KOPT-K1 (cell line): ENCODE results near the gene DCLK1.

Experiments
- H3K27ac ChIP-seq: fragments of 200-600 bp; sonication (generic); 2 replicates; pipeline ENCODE4 v1.5.1; 2016; ENCODE audit warnings: antibody characterized with exemption, mild to moderate bottlenecking, low read depth, low read length; ENCODE audit not compliant: poor library complexity, severe bottlenecking
- H3K36me3 ChIP-seq: fragments of 200-600 bp; sonication (generic); 2 replicates; pipeline ENCODE4 v1.5.1; 2017; ENCODE audit warnings: antibody characterized with exemption, mild to moderate bottlenecking, low read length, moderate library complexity; ENCODE audit not compliant: insufficient read depth
- H3K9me3 ChIP-seq: fragments of 200-600 bp; sonication (generic); 2 replicates; pipeline ENCODE4 v1.5.1; 2017; ENCODE audit warnings: antibody characterized with exemption, low read length, mild to moderate bottlenecking; ENCODE audit not compliant: insufficient read depth, poor library complexity, severe bottlenecking

DCLK1 gene

DNA sequence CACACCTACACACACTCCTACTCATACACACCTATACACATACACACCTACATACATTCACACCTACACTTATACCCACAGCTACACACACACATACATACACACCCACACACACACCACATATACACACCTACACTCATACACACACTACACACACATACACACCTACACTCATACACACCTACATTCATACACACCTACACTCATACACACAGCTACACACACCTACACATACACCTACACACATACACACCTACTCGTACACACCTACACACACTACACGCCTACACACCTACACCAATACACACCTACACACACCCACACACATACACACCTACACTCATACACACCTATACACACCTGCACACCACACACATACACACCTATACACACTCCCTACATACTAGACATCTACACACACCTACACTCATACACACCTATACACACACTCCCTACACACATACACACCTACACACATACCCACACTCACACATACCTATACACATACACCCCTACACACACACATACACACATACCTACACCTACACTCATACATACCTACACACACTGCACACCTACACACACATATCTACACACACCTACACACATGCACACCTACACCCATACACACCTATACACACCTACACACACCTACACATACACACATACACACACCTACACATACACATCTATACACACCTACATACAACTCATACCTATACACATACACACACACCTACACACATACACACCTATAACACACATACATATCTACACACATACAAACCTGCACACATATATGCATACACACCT is 369.5 kb downstream of the DCLK1 start:
- Histone ChIP-seq H3K9me3 (peaks cover 18% of the 10 kb centered on the region), H3K36me3 (no peaks in the 10 kb centered on the region), H3K27ac (no peak overlapping the region)

GRCh38 chr13:35760735-35761281 is 370.4 kb downstream of the DCLK1 start:
- no peak overlapping the region for H3K27ac ChIP-seq
- peaks cover 18% of the 10 kb centered on the region for H3K9me3 ChIP-seq
- H3K36me3 ChIP-seq = no peaks in the 10 kb centered on the region

- Histone ChIP-seq H3K9me3 (no peaks in the 10 kb centered on the region), H3K36me3 (no peaks in the 10 kb centered on the region), H3K27ac (no peak overlapping the region)
Measured at GRCh38 chr13:35747594-35747993, 383.6 kb downstream of the DCLK1 start.

- H3K9me3 ChIP-seq = peaks cover 11% of the 10 kb centered on the region
- H3K27ac ChIP-seq = no peak overlapping the region
- no peaks in the 10 kb centered on the region for H3K36me3 ChIP-seq
Measured at GRCh38 chr13:35744566-35745178, 386.5 kb downstream of the DCLK1 start.

GRCh38 chr13:35744144-35744543 is 387.0 kb downstream of the DCLK1 start:
- peaks cover 14% of the 10 kb centered on the region for H3K9me3 ChIP-seq
- H3K27ac ChIP-seq = no peak overlapping the region
- no peaks in the 10 kb centered on the region for H3K36me3 ChIP-seq

DNA sequence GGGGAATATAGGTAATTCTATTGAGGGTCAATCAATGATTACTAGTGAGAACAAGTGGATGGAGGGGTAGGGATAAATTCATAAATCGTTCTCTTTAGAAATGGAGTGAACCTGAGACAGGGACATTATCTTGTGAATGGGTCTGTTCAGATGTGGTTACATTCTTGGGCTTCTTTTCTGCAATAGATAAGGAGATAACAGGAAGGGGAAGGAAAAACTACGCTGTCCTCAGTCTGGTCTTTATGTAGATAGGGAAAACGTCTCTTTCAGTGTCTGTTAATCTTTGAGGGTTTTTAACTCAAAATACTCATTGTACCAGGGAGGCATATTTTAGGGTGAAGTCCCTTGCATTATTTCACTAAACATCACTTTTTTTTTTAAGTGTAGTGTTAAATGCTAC is 388.0 kb downstream of the DCLK1 start:
- H3K27ac ChIP-seq = no peak overlapping the region
- H3K9me3 ChIP-seq = peaks cover 14% of the 10 kb centered on the region
- no peaks in the 10 kb centered on the region for H3K36me3 ChIP-seq

DNA sequence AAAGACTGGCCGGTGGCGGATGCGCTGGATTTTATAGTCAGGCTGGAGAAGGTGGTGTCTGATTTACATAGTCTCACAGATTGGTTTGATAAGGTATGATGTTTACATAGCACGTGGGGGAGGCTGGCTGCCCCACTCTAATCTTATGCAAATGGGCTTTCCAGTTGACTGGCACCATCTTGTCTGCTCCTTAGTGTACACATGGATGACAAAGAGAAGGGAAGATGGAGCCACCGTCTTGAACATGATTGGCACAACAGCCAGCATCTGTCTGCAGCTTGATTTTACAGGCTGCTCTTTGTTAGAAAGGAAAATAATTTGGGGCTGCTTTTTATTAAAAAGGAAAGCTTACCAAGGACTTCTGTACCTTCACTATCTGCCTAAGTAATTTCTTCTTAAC is 389.5 kb downstream of the DCLK1 start:
- peaks cover 14% of the 10 kb centered on the region for H3K9me3 ChIP-seq
- no peak overlapping the region for H3K27ac ChIP-seq
- H3K36me3 ChIP-seq = no peaks in the 10 kb centered on the region

DNA sequence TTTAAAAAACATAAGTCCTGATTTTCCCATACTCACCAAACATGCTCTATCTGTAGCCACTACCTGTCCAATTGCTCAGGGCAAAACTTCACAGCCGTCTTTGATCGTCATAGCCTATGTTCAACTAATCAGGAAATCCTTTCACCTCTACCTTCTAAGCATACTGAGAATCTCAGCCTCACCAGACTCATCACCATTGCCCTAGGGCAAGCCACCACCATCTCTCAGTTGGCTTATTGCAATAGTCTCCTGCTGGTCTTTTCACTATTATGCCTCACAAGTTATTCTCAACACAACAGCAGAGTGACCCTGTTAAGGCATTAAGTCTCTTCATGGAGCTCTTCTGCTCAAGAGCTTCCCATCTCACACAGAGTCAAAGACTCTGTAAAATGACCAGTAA is 394.3 kb downstream of the DCLK1 start:
- no peak overlapping the region for H3K27ac ChIP-seq
- peaks cover 14% of the 10 kb centered on the region for H3K9me3 ChIP-seq
- no peaks in the 10 kb centered on the region for H3K36me3 ChIP-seq

- H3K36me3 ChIP-seq = no peaks in the 10 kb centered on the region
- H3K9me3 ChIP-seq = no peaks in the 10 kb centered on the region
- H3K27ac ChIP-seq = no peak overlapping the region
Measured at GRCh38 chr13:35733827-35734226, 397.4 kb downstream of the DCLK1 start.

- no peaks in the 10 kb centered on the region for H3K9me3 ChIP-seq
- H3K36me3 ChIP-seq = no peaks in the 10 kb centered on the region
- H3K27ac ChIP-seq = no peak overlapping the region
Measured at GRCh38 chr13:35732565-35732964, 398.6 kb downstream of the DCLK1 start.

GRCh38 chr13:35731471-35731870 is 399.7 kb downstream of the DCLK1 start:
- Histone ChIP-seq H3K9me3 (no peaks in the 10 kb centered on the region), H3K36me3 (no peaks in the 10 kb centered on the region), H3K27ac (no peak overlapping the region)

DNA sequence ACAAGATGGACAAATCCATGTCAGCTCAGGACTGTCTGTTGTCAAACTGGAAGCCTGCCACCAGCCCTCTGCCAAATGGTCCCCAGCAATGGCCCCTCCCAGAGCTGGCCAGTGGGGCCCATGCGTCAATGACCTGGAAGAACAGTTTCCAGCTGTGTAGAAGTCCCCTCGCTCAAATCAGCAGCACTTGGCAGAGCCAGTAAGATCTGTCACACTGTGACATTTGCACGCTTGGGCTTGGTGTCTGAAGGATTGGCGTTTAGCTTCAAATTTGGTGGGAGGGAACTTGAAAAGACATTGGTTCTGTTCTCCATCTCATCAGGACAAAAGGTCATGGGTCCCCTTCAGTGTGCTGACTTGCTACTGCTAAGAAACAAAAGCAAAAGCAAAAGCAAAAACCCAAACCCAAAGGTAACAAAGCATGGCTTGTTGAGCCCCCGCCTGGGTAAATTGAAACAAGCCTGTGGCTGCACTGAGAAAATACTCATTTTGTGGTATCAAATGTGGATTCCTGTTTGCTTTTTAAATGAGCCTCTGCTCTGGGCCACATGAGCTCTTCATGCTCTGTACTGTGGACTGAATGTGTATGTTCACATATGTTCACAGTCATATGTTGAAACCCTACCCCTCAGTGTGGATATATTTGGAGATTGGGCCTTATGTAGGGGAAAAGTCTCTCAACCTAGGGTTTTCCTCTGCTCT is 401.1 kb downstream of the DCLK1 start:
- Histone ChIP-seq H3K27ac (no peak overlapping the region), H3K9me3 (no peaks in the 10 kb centered on the region), H3K36me3 (no peaks in the 10 kb centered on the region)

DNA sequence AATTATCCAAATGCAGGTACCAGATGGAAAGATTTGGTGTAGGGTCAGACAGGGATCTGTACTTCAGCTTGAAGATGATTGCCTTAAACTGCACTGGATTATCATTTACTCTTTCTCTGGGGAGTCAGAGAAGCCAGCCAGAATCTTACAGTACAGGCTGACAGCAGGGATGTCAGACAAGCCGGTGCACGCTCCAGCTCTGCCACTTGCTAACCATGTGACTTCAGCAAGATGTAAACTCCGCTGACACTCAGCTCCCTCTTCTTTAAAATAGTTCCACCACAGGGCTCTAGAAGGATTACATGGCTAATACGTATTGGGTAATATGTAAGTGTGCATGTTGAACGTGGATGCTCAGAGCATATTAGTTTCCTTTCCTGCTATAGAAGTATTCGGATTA is 403.3 kb downstream of the DCLK1 start:
- H3K9me3 ChIP-seq = no peaks in the 10 kb centered on the region
- H3K27ac ChIP-seq = no peak overlapping the region
- H3K36me3 ChIP-seq = no peaks in the 10 kb centered on the region

DNA sequence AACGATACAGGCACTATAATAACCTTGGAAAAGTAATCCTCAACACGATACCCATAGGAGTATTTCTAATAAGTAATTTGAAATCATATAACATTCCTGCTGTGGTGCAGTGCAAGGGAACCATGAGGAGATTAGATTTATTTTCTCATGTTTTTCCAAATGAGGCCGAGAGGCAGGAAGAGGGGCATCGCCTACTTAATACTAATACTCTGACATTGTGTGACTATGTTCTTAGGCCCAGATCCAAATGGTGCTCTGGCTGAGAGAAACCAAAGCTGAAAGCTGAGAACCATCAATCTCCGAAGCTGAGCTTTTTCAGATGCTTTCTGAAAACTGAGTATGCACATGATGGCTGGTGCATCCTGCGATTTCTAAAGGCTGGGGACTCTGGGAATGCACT is 406.7 kb downstream of the DCLK1 start:
- Histone ChIP-seq H3K36me3 (no peaks in the 10 kb centered on the region), H3K27ac (no peak overlapping the region), H3K9me3 (no peaks in the 10 kb centered on the region)

GRCh38 chr13:35723821-35724220 is 407.4 kb downstream of the DCLK1 start:
- Histone ChIP-seq H3K27ac (no peak overlapping the region), H3K36me3 (no peaks in the 10 kb centered on the region), H3K9me3 (no peaks in the 10 kb centered on the region)
